MCF 10A (cell line): ENCODE data around the gene DIPK1A. TPM values are rescaled to one million over a fixed set of nuclear protein-coding genes. Genes with fewer than 3 reads are reported as not detected.

Experiments
- BruUV-seq: library from RNA; stranded (reverse); fragments of 400-500 nt; replicated peaks from 2 replicates; lab custom pipeline; 2021; lab: Mats Ljungman, UMichigan
- CTCF ChIA-PET: fragments of 300-600 bp; sonication (Branson Sonifier 250); formaldehyde crosslinking; extraction: SDS; loops from one replicate; lab custom pipeline; 2021; ENCODE audit warnings: antibody characterized with exemption, inconsistent platforms; lab: Yijun Ruan, JAX
- POLR2A ChIA-PET: fragments of 300-600, 350-650 bp; sonication (Branson Sonifier 250); formaldehyde crosslinking; extraction: SDS; loops from one replicate; lab custom pipeline; 2020; ENCODE audit warnings: antibody characterized with exemption, inconsistent platforms; lab: Yijun Ruan, JAX
- DNase-seq: peaks from one replicate; pipeline ENCODE4 v3.0.0-alpha.2; 2018; ENCODE audit not compliant: unreplicated experiment
- H3K27ac Mint-ChIP-seq: one replicate; pipeline ENCODE4 v1.8.0; 2022; ENCODE audit warnings: mild to moderate bottlenecking, low read depth, mixed read lengths; ENCODE audit not compliant: unreplicated experiment
- H3K27me3 Mint-ChIP-seq: one replicate; pipeline ENCODE4 v1.8.0; 2022; ENCODE audit warnings: mixed read lengths; ENCODE audit not compliant: insufficient read depth, unreplicated experiment
- H3K36me3 Mint-ChIP-seq: one replicate; pipeline ENCODE4 v1.8.0; 2022; ENCODE audit warnings: mild to moderate bottlenecking, moderate library complexity, mixed read lengths; ENCODE audit not compliant: insufficient read depth, unreplicated experiment
- H3K4me1 Mint-ChIP-seq: one replicate; pipeline ENCODE4 v1.8.0; 2022; ENCODE audit warnings: mixed read lengths; ENCODE audit not compliant: insufficient read depth, unreplicated experiment
- H3K4me3 Mint-ChIP-seq: one replicate; pipeline ENCODE4 v1.8.0; 2022; ENCODE audit warnings: mild to moderate bottlenecking, moderate library complexity, mixed read lengths; ENCODE audit not compliant: unreplicated experiment
- H3K9me3 Mint-ChIP-seq: one replicate; pipeline ENCODE4 v1.8.0; 2022; ENCODE audit warnings: mixed read lengths; ENCODE audit not compliant: unreplicated experiment
- CTCF ChIP-seq: fragments of 200-600 bp; IDR thresholded peaks from one replicate; pipeline ENCODE4 v1.8.0; 2022; ENCODE audit warnings: antibody characterized with exemption, mild to moderate bottlenecking; ENCODE audit not compliant: unreplicated experiment
- intact Hi-C: fragments of 100-400 bp; cut with micrococcal nuclease; formaldehyde crosslinking; loops from 2 replicates; pipeline ENCODE4 v1.14.1; 2022
- total RNA-seq: library from RNA; stranded (reverse); gene quantifications from 2 replicates; pipeline ENCODE4 v1.2.3, GENCODE V29; 2022

Gene DIPK1A
- total RNA-seq, 1 experiment from 2014 or later: 3.8 TPM

- no peak overlapping the region for H3K4me3 Mint-ChIP-seq
- no peaks in the 10 kb centered on the region for H3K9me3 Mint-ChIP-seq
- no peaks in the 10 kb centered on the region for H3K4me1 Mint-ChIP-seq
- H3K27me3 Mint-ChIP-seq: peaks cover 42% of the 10 kb centered on the region
- BruUV-seq: no TSS peak
- no peak for DNase-seq
- intact Hi-C loops: no loop called here
- no peaks in the 10 kb centered on the region for H3K36me3 Mint-ChIP-seq
- ChIA-PET CTCF (interaction anchor here (0.6 to 3.9 kb wide), 7 partner anchors 11 to 147 kb away, joined by 3 to 24 read pairs (median 3); partner anchors contain the start of gene DIPK1A), POLR2A (interaction anchor here (0.7 to 1.6 kb wide), 3 partner anchors 40 to 161 kb away, joined by 3 to 7 read pairs (median 4); partner anchors contain the start of genes DIPK1A and MTF2)
- no peak for TF ChIP-seq CTCF
- no peak overlapping the region for H3K27ac Mint-ChIP-seq
These were observed 39.5 kb upstream of the DIPK1A start for GRCh38 chr1:93000751-93001175.

- Mint-ChIP-seq H3K27ac (no peak overlapping the region), H3K27me3 (peaks cover 37% of the 10 kb centered on the region), H3K36me3 (no peaks in the 10 kb centered on the region), H3K4me1 (no peaks in the 10 kb centered on the region), H3K9me3 (no peaks in the 10 kb centered on the region), H3K4me3 (no peak overlapping the region)
- no peak for DNase-seq
- no peak for TF ChIP-seq CTCF
- no TSS peak for BruUV-seq
- ChIA-PET CTCF (interaction anchor here (0.6 to 3.9 kb wide), 5 partner anchors 10 to 141 kb away, joined by 3 to 24 read pairs (median 3); no protein-coding TSS in a partner anchor), POLR2A (interaction anchor here (0.7 to 1.6 kb wide), 3 partner anchors 39 to 160 kb away, joined by 3 to 7 read pairs (median 4); partner anchors contain the start of genes DIPK1A and MTF2)
- intact Hi-C loops: no loop called here
These were observed 39.0 kb upstream of the DIPK1A start for GRCh38 chr1:93000291-93000690.

GRCh38 chr1:92998821-92999220, 37.6 kb upstream of the DIPK1A start:
- DNase-seq: no peak
- POLR2A ChIA-PET: no interaction called here
- Mint-ChIP-seq H3K4me1 (no peaks in the 10 kb centered on the region), H3K27ac (no peak overlapping the region), H3K27me3 (peaks cover 22% of the 10 kb centered on the region), H3K9me3 (no peaks in the 10 kb centered on the region), H3K36me3 (peaks cover 7% of the 10 kb centered on the region), H3K4me3 (no peak overlapping the region)
- CTCF ChIA-PET: interaction anchor here (0.6 to 3.9 kb wide), 4 partner anchors 30 to 140 kb away, joined by 3 to 24 read pairs (median 8); no protein-coding TSS in a partner anchor
- BruUV-seq: no TSS peak
- intact Hi-C loops: no loop called here
- no peak for TF ChIP-seq CTCF

GRCh38 chr1:92995441-92996430, 34.5 kb upstream of the DIPK1A start:
- intact Hi-C loops: no loop called here
- DNase-seq: no peak
- Mint-ChIP-seq H3K4me1 (no peaks in the 10 kb centered on the region), H3K27ac (peak overlapping the region; percentile 0), H3K27me3 (no peaks in the 10 kb centered on the region), H3K36me3 (peaks cover 7% of the 10 kb centered on the region), H3K9me3 (no peaks in the 10 kb centered on the region), H3K4me3 (no peak overlapping the region)
- CTCF ChIA-PET: interaction anchor here (0.8 to 3.7 kb wide), 12 partner anchors 15 to 138 kb away, joined by 3 to 114 read pairs (median 9); partner anchors contain the start of gene DIPK1A
- TF ChIP-seq CTCF: no peak
- POLR2A ChIA-PET: interaction anchor here (0.7 to 2.4 kb wide), 4 partner anchors 15 to 164 kb away, joined by 3 to 18 read pairs (median 5); partner anchors contain the start of genes DIPK1A and RPL5
- no TSS peak for BruUV-seq
